Progenitor cell of endocrine pancreas (in vitro differentiated cells): ENCODE data around the gene ABR. TPM values are rescaled to one million over a fixed set of nuclear protein-coding genes. Genes with fewer than 3 reads are reported as not detected.

ENCODE experiments used
- DNase-seq: peaks from one replicate; pipeline ENCODE4 v3.0.0; 2021; ENCODE audit warnings: low spot score; ENCODE audit not compliant: unreplicated experiment
- H3K27ac Mint-ChIP-seq: 2 replicates; pipeline ENCODE4 v1.8.0; 2021; ENCODE audit warnings: mild to moderate bottlenecking, moderate library complexity, mixed read lengths
- H3K27me3 Mint-ChIP-seq: 2 replicates; pipeline ENCODE4 v1.8.0; 2021; ENCODE audit warnings: mixed read lengths
- H3K36me3 Mint-ChIP-seq: 2 replicates; pipeline ENCODE4 v1.8.0; 2022; ENCODE audit warnings: mixed read lengths; ENCODE audit not compliant: insufficient read depth
- H3K4me1 Mint-ChIP-seq: 2 replicates; pipeline ENCODE4 v1.8.0; 2021; ENCODE audit warnings: low read depth, mixed read lengths
- H3K4me3 Mint-ChIP-seq: 2 replicates; pipeline ENCODE4 v1.8.0; 2021; ENCODE audit warnings: low read depth, mild to moderate bottlenecking, moderate library complexity, mixed read lengths
- H3K9me3 Mint-ChIP-seq: 2 replicates; pipeline ENCODE4 v1.8.0; 2021; ENCODE audit warnings: low read depth, mixed read lengths
- total RNA-seq: library from RNA; stranded (reverse); gene quantifications from 2 replicates; pipeline ENCODE4 v1.2.1, GENCODE V29; 2021
- TF ChIP-seq, protein P1 (sequence below): fragments of 200-600 bp; sonication (generic); IDR thresholded peaks from one replicate; pipeline ENCODE4 v1.5.0; 2021; ENCODE audit warnings: antibody characterized with exemption, mild to moderate bottlenecking; ENCODE audit not compliant: unreplicated experiment

ABR gene
- total RNA-seq, 1 donor from 2014 or later: 61.0 TPM

DNA sequence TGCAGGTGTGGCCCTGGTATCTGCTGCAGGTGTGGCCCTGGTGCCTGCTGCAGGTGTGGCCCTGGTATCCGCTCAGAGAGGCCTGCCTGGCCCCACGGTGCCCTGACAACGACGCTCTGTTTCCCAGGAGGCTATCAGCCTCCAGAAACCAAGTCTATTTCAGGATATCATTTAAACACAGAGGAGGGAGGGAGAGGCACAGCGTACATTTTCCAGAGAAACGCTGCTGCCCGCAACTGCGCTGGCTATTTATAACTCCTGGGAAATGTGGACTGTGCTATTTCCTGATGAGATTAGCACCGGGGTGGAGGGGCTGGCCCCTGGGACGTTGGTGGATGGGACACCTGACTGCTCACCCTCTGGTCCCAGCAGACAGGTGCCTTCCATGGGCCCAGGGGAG, 160.3 kb downstream of the ABR start:
- no peak for DNase-seq
- Mint-ChIP-seq H3K9me3 (no peaks in the 10 kb centered on the region), H3K4me1 (no peaks in the 10 kb centered on the region), H3K27ac (peak overlapping the region; percentile 67), H3K36me3 (peaks cover 1% of the 10 kb centered on the region), H3K4me3 (no peak overlapping the region), H3K27me3 (no peaks in the 10 kb centered on the region)
- TF ChIP-seq, protein P1, sequence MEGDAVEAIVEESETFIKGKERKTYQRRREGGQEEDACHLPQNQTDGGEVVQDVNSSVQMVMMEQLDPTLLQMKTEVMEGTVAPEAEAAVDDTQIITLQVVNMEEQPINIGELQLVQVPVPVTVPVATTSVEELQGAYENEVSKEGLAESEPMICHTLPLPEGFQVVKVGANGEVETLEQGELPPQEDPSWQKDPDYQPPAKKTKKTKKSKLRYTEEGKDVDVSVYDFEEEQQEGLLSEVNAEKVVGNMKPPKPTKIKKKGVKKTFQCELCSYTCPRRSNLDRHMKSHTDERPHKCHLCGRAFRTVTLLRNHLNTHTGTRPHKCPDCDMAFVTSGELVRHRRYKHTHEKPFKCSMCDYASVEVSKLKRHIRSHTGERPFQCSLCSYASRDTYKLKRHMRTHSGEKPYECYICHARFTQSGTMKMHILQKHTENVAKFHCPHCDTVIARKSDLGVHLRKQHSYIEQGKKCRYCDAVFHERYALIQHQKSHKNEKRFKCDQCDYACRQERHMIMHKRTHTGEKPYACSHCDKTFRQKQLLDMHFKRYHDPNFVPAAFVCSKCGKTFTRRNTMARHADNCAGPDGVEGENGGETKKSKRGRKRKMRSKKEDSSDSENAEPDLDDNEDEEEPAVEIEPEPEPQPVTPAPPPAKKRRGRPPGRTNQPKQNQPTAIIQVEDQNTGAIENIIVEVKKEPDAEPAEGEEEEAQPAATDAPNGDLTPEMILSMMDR: no peak

DNA sequence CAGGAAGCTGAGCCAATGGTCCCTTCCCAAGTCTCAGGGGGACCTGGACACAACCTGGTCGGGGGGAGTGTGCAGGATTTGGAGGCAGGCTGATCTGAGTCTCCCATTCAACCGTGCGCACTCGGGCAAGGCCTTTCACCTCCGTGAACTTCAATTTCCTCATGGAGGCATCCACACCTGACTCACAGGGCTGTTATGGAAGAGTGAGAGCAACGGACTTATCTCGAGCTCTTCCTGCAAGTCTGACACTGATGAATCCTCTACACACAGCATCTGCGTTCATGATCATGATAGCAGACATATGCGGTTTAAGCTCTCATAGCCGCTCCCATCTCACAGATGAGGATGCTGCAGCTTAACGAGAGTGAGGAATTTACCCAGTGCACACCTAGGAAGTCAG, 161.2 kb downstream of the ABR start:
- TF ChIP-seq, protein P1: no peak
- no peak overlapping the region for H3K27ac Mint-ChIP-seq
- no peak for DNase-seq
- H3K4me3 Mint-ChIP-seq: no peak overlapping the region
- peaks cover 1% of the 10 kb centered on the region for H3K36me3 Mint-ChIP-seq
- H3K27me3 Mint-ChIP-seq: no peaks in the 10 kb centered on the region
- no peaks in the 10 kb centered on the region for H3K4me1 Mint-ChIP-seq
- no peaks in the 10 kb centered on the region for H3K9me3 Mint-ChIP-seq

DNA sequence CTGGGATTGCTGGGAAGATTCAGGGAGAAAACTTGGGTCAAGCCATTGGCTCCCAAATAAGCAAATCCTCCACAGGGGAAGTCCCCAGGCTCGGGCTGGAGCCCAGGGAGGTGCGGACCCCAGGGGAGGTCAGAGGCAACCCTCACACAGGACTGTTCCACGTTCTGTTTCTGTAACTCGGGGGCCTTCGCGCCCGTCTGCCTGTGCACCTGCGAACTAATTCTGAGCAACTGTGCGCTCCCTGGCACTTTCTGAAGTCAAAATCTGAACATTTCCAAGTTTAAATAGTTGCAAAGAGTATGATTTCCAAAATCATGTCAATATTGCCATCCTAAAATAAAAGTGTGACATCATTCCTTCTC, 166.1 kb downstream of the ABR start:
- Mint-ChIP-seq H3K27me3 (no peaks in the 10 kb centered on the region), H3K4me1 (no peaks in the 10 kb centered on the region), H3K4me3 (no peak overlapping the region), H3K27ac (no peak overlapping the region), H3K36me3 (peaks cover 1% of the 10 kb centered on the region), H3K9me3 (no peaks in the 10 kb centered on the region)
- DNase-seq: no peak
- TF ChIP-seq, protein P1: no peak

DNA sequence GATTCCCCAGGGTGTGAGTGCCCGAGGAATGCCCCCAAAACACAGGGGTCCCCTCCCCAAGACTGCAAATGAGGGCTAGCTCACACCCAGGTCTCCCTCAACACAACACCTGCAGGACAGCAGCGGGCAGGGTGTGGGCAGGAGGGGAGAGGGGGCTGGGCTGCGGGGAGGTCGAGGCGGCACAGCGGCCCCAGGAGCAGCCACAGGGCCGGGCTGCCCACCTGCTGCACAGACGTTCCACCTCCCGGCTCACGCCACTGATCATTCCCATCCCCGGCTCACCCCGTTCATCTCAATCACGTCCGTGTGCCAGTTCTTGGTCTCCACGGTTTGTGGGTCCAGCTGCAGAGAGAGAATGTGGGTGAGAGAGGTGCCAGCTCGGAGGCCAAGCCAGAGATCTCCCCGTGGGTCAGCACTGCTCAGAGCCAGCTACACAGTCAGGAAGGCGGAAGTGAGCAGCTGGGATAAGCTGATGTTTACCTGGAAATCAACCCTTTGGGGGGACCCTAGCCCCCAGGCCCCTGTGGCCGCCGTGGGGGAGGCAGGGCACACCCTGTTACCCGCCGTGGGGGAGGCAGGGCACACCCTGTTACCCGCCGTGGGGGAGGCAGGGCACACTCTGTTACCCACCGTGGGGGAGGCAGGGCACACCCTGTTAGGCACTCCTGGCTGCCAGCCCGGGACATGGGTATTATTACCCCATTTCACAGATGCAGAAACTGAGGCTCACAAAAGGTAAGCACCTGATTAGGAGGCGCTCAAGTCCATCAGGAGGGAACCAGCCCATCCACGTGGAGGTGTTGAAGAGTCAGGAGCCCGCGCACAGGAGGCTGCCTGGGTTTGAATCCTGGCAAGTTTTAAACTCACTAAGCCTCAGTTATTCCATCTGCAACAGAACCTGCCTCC, 166.7 kb downstream of the ABR start:
- peaks cover 1% of the 10 kb centered on the region for H3K36me3 Mint-ChIP-seq
- H3K27ac Mint-ChIP-seq: no peak overlapping the region
- H3K4me3 Mint-ChIP-seq: no peak overlapping the region
- TF ChIP-seq, protein P1: no peak
- H3K27me3 Mint-ChIP-seq: no peaks in the 10 kb centered on the region
- H3K9me3 Mint-ChIP-seq: no peaks in the 10 kb centered on the region
- no peak for DNase-seq
- H3K4me1 Mint-ChIP-seq: no peaks in the 10 kb centered on the region

DNA sequence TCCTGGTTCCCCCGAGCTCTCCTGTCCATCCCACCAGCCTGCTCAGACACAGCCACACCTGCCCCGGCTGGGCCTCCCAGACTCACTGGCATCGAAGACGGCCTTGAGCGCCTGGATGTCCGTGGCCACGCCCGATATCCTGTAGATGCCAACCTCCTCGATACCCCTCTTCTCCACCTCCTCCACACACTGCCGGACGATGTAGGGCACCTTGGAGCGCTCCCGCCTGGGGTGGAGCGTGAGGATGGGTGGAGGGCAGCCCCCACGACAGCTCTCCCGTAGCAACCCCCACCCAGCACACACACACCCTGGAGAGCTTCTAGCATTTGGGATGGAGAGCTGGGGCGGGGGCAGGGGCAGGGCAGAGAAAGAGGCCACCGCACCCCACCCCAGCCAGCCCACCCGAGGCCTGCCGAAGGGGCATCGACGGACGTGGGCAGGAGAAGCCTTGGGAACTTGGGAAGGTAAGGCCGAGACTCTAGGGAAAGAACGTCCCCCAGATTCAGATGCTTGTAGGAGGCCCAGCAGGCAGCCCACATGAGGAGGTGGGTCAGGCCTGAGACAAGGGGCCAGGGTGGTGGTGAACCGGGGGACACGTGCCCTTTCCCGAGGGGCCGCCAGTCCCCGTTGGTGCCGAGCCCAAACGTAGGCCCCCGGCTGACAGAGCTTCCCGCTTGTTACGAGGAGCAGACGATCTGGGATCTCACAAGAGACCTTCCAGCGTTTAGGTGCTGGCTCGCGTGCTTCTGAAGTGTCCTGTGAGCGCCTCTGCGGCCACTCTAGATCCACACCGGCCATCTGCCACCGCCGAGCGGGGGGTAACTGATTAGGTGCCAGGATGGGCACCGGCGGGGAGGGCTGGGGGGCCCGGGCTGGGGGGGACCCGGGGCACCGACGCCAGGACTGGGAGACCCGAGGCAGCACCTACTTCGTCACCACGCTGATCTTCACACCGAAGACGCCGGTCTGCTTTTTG, 167.7 kb downstream of the ABR start:
- Mint-ChIP-seq H3K4me1 (no peaks in the 10 kb centered on the region), H3K36me3 (peaks cover 1% of the 10 kb centered on the region), H3K9me3 (no peaks in the 10 kb centered on the region), H3K27ac (no peak overlapping the region), H3K4me3 (no peak overlapping the region), H3K27me3 (no peaks in the 10 kb centered on the region)
- no peak for DNase-seq
- TF ChIP-seq, protein P1: no peak
